Urinary bladder (tissue), 4 donors: ENCODE measurements around the gene ABCC9. TPM values are rescaled to one million over a fixed set of nuclear protein-coding genes. Genes with fewer than 3 reads are reported as not detected.

Source experiments
- DNase-seq: peaks from one replicate; pipeline ENCODE4 v3.0.0-alpha.2; 2015; ENCODE audit errors: extremely low spot score
- H3K27ac ChIP-seq: one replicate; pipeline ENCODE4 v1.5.1; 2013; ENCODE audit warnings: low read depth, mild to moderate bottlenecking, moderate library complexity
- H3K36me3 ChIP-seq: one replicate; pipeline ENCODE4 v1.6.1; 2013; ENCODE audit warnings: mild to moderate bottlenecking, moderate library complexity; ENCODE audit not compliant: insufficient read depth
- H3K4me1 ChIP-seq: one replicate; pipeline ENCODE4 v1.6.1; 2013; ENCODE audit warnings: mild to moderate bottlenecking, moderate library complexity; ENCODE audit not compliant: insufficient read depth
- H3K4me3 ChIP-seq: one replicate; pipeline ENCODE4 v1.5.1; 2013; ENCODE audit warnings: low read depth, low read length
- WGBS: extraction: QIAGEN DNeasy Blood & Tissue Kit; methylation state at CpG from one replicate; pipeline ENCODE4 v1.1.7; 2013; 5-methylcytosine and 5-hydroxymethylcytosine counted together
- polyA plus RNA-seq: library from polyadenylated mRNA; stranded (reverse); fragments of 200-250 nt; gene quantifications from one replicate; pipeline ENCODE4 v1.2.3, GENCODE V29; 2013
- total RNA-seq: library from RNA; depleted of rRNA; stranded (reverse); fragments of >200 nt; gene quantifications from one replicate; pipeline ENCODE4 v1.2.3, GENCODE V29; 2014
- donor health status: healthy with polysubstance abuse.
- donor health status: healthy.

The ABCC9 gene
- total RNA-seq = 75.2 TPM
- polyA plus RNA-seq = 14.3 TPM

- DNase-seq = peak; percentile 39
- H3K27ac ChIP-seq = peak within 1 kb of the TSS; percentile 67
- WGBS = 1% methylated on average over 42 of the region's 42 CpGs
- no peaks in the 10 kb centered on the region for H3K4me1 ChIP-seq
- H3K4me3 ChIP-seq = peak within 1 kb of the TSS; percentile 46
- H3K36me3 ChIP-seq = no peaks in the 10 kb centered on the region
Observed at GRCh38 chr12:21940549-21941505, at the start of gene ABCC9. Gene ABCC9, minus strand, starts transcription at chr12:21941426. Its CDS starts 4,752 bp downstream, at chr12:21936674.

DNA sequence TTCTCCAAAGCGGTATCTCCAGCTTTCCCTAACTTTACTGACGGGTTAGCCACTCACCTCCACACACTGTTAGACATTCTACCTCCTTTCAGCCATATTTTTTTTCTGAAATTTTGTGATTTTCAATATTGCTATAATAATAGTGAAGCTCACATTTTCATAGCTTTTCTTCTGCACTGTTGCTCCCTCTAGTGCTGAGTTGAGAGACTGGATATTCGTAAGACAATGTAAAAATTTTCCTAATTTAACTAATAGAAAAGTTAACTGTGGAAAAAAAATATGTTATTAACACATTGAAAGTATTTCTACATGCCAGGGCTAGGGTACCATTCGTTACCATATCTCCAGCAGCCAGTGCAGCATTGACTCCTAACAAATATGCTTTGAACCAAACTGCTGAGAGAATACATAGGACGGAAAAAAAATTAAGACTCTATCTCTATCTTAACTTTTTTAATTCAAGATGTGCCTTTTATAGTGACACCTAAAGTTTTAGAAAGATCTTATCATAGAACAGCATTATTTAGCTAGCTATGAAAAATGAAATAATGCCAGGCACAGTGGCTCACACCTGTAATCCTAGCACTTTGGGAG lies 48.7 kb upstream of the ABCC9 start:
- DNase-seq = no peak
- 47% methylated on average over 5 of the region's 5 CpGs for WGBS
- Histone ChIP-seq H3K27ac (no peak overlapping the region), H3K4me1 (no peaks in the 10 kb centered on the region), H3K36me3 (no peaks in the 10 kb centered on the region), H3K4me3 (no peak overlapping the region)

- Histone ChIP-seq H3K36me3 (no peaks in the 10 kb centered on the region), H3K4me3 (no peak overlapping the region), H3K4me1 (no peaks in the 10 kb centered on the region), H3K27ac (no peak overlapping the region)
- no peak for DNase-seq
- 92% methylated on average over 1 of the region's 1 CpG for WGBS
Observed at GRCh38 chr12:21988619-21989018, 47.4 kb upstream of the ABCC9 start.

DNA sequence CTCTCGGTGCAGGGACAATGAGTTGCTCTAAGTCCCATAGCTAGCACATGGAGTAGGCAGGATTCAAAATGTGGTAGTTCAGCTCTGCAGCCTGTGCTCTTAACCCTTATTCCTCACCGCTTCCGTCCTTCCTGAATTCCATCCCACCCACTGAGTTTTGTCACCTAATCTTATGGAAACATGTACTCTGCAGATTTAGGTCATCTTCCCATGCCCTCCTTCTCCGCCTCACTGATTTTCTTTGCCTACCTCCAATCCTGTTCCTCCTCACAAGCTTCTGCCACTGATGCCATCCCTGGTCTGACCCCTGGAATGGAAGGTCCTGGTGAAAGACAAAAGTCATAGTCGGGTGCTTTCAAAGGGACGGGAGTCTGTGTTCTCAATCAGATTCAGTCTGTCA lies 46.5 kb upstream of the ABCC9 start:
- Histone ChIP-seq H3K36me3 (no peaks in the 10 kb centered on the region), H3K4me1 (no peaks in the 10 kb centered on the region), H3K4me3 (no peak overlapping the region), H3K27ac (no peak overlapping the region)
- 95% methylated on average over 6 of the region's 6 CpGs for WGBS
- no peak for DNase-seq

DNA sequence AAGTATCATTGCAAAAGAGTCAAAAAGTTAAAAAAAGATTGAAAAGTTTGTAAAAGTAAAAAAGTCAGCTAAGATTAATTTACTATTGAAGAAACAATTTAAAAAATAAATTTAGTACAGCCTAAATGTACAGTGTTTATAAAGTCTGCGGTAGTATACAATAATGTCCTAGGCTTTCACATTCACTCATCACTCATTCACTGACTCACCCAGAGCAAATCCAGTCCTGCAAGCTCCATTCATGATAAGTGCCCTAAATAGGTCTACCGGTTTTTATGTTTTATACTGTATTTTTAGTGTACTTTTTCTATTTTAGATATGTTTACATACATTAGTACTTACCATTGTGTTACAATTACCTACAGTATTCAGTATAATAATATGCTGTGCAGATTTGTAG lies 43.9 kb upstream of the ABCC9 start:
- no peak overlapping the region for H3K4me3 ChIP-seq
- WGBS = 71% methylated on average over 2 of the region's 2 CpGs
- H3K27ac ChIP-seq = no peak overlapping the region
- DNase-seq = no peak
- H3K36me3 ChIP-seq = no peaks in the 10 kb centered on the region
- H3K4me1 ChIP-seq = no peaks in the 10 kb centered on the region

- no peak for DNase-seq
- H3K4me1 ChIP-seq = no peaks in the 10 kb centered on the region
- no peaks in the 10 kb centered on the region for H3K36me3 ChIP-seq
- no peak overlapping the region for H3K27ac ChIP-seq
- H3K4me3 ChIP-seq = no peak overlapping the region
Observed at GRCh38 chr12:21984375-21984774, 43.1 kb upstream of the ABCC9 start.

GRCh38 chr12:21983095-21983494 lies 41.9 kb upstream of the ABCC9 start:
- DNase-seq = no peak
- 64% methylated on average over 3 of the region's 3 CpGs for WGBS
- no peak overlapping the region for H3K27ac ChIP-seq
- H3K4me1 ChIP-seq = no peaks in the 10 kb centered on the region
- H3K4me3 ChIP-seq = no peak overlapping the region
- H3K36me3 ChIP-seq = no peaks in the 10 kb centered on the region

DNA sequence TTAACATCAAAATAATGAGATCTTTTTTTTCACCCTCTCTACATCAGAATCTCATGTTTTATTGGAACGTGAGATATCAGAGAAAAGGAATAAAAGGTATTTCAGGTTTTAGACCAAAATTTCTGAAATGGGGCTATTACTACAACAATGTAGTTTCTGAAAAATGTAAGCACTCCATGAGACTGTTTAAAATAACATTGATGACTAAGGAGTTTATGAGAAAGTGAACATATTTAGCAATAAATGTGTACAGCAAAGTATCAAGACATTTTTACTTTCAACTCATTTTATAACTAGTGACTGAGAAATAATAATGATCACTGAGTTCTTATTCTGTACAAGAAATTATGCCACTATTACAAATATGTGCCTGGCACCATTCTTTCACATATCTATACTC lies 39.3 kb upstream of the ABCC9 start:
- H3K27ac ChIP-seq = no peak overlapping the region
- H3K4me3 ChIP-seq = no peak overlapping the region
- H3K36me3 ChIP-seq = no peaks in the 10 kb centered on the region
- DNase-seq = no peak
- WGBS = 88% methylated on average over 1 of the region's 1 CpG
- H3K4me1 ChIP-seq = no peaks in the 10 kb centered on the region

GRCh38 chr12:21975293-21975692 lies 34.1 kb upstream of the ABCC9 start:
- WGBS = 98% methylated on average over 1 of the region's 1 CpG
- H3K27ac ChIP-seq = no peak overlapping the region
- no peak overlapping the region for H3K4me3 ChIP-seq
- H3K36me3 ChIP-seq = no peaks in the 10 kb centered on the region
- no peaks in the 10 kb centered on the region for H3K4me1 ChIP-seq
- no peak for DNase-seq

GRCh38 chr12:21973221-21973620 lies 32.0 kb upstream of the ABCC9 start:
- Histone ChIP-seq H3K4me1 (no peaks in the 10 kb centered on the region), H3K27ac (no peak overlapping the region), H3K36me3 (no peaks in the 10 kb centered on the region), H3K4me3 (no peak overlapping the region)
- DNase-seq = no peak

- H3K27ac ChIP-seq = no peak overlapping the region
- 52% methylated on average over 4 of the region's 4 CpGs for WGBS
Observed at GRCh38 chr12:21972055-21972454, 30.8 kb upstream of the ABCC9 start.

GRCh38 chr12:21971344-21971743 lies 30.1 kb upstream of the ABCC9 start:
- no peak for DNase-seq
- H3K36me3 ChIP-seq = no peaks in the 10 kb centered on the region
- H3K4me3 ChIP-seq = no peak overlapping the region
- no peaks in the 10 kb centered on the region for H3K4me1 ChIP-seq
- H3K27ac ChIP-seq = no peak overlapping the region
- WGBS = 26% methylated on average over 1 of the region's 1 CpG

More at GRCh38 chr12:21972055-21972454, 30.8 kb upstream of the ABCC9 start:
- no peak for DNase-seq
- H3K36me3 ChIP-seq = no peaks in the 10 kb centered on the region
- H3K4me1 ChIP-seq = no peaks in the 10 kb centered on the region
- H3K4me3 ChIP-seq = no peak overlapping the region

DNA sequence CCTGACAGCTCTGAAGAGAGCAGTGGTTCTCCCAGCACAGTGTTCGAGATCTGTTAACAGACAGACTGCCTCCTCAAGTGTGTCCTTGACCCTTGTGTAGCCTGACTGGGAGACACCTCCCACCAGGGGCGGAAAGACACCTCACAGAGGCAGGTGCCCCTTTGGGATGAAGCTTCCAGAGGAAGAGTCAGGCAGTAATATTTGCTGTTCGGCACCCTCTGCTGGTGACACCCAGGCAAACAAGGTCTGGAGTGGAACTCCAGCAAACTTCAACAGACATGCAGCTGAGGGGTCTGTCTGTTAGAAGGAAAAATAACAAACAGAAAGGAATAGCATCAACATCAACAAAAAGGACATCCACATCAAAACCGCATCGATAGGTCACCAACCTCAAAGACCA lies 21.6 kb upstream of the ABCC9 start:
- Histone ChIP-seq H3K4me3 (no peak overlapping the region), H3K4me1 (no peaks in the 10 kb centered on the region), H3K36me3 (no peaks in the 10 kb centered on the region), H3K27ac (no peak overlapping the region)
- whole genome bisulfite sequencing = 94% methylated on average over 5 of the region's 5 CpGs
- no peak for DNase-seq

DNA sequence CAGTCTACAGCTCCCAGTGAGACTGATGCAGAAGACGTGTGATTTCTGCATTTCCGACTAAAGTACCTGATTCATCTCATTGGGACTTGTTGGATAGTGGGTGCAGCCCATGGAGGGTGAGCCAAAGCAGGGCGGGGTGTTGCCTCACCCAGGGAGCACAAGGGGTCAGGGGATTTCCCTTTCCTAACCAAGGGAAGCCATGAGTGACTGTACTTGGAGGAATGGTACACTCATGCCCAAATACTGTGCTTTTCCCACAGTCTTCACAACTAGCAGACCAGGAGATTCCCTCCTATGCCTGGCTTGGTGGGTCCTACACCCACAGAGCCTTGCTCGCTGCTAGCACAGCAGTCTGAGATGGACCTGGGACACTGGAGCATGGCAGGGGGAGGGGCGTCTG lies 21.0 kb upstream of the ABCC9 start:
- Histone ChIP-seq H3K4me3 (no peak overlapping the region), H3K4me1 (no peaks in the 10 kb centered on the region), H3K27ac (no peak overlapping the region), H3K36me3 (no peaks in the 10 kb centered on the region)
- no peak for DNase-seq
- WGBS = 96% methylated on average over 5 of the region's 5 CpGs
